ENCODE results near the gene ITPRIPL1. TPM values are rescaled to one million over a fixed set of nuclear protein-coding genes. Genes with fewer than 3 reads are reported as not detected.

Gene ITPRIPL1
- total and polyA plus RNA-seq, 10 donors, result 0.80 to 6.6 (median 3.6) TPM

DNA sequence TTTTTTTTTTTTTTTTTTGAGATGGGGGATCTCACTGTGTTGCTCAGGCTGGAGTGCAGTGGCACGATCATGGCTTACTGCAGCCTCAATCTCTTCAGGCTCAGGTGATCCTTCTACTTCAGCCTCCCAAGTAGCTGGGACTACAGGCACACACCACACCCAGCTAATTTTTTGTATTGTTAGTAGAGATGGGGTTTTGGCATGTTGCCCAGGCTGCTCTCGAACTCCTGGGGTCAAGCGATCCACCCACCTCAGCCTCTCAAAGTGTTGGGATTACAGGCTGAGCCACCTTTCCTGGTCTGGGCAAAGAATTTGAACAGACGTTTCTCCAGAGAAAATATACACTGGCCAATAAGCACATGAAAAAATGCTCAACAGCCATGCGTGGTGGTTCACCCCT, 16.9 kb upstream of the ITPRIPL1 start:
- Histone ChIP-seq H3K36me3 (peaks cover 0 to 14% (median 12%) of the 10 kb centered on the region in 6 donors), H3K27me3 (replicated peaks in 1 of 7) (no peaks in the 10 kb centered on the region), H3K4me3 (no peak overlapping the region), H3K27ac (no peak overlapping the region), H3K4me1 (peaks cover 17 to 42% (median 28%) of the 10 kb centered on the region in 6 donors), H3K9me3 (no peaks in the 10 kb centered on the region)
- WGBS, 5 donors, result 84 to 91% (median 87%) methylated on average over 4 to 5 of the region's 5 CpGs
- TF ChIP-seq POLR2AphosphoS5 (IDR thresholded peaks at IDR 0.05) (no peak), POLR2A (IDR thresholded peaks at IDR 0.05) (no peak)
- TF ChIP-seq, protein P1, sequence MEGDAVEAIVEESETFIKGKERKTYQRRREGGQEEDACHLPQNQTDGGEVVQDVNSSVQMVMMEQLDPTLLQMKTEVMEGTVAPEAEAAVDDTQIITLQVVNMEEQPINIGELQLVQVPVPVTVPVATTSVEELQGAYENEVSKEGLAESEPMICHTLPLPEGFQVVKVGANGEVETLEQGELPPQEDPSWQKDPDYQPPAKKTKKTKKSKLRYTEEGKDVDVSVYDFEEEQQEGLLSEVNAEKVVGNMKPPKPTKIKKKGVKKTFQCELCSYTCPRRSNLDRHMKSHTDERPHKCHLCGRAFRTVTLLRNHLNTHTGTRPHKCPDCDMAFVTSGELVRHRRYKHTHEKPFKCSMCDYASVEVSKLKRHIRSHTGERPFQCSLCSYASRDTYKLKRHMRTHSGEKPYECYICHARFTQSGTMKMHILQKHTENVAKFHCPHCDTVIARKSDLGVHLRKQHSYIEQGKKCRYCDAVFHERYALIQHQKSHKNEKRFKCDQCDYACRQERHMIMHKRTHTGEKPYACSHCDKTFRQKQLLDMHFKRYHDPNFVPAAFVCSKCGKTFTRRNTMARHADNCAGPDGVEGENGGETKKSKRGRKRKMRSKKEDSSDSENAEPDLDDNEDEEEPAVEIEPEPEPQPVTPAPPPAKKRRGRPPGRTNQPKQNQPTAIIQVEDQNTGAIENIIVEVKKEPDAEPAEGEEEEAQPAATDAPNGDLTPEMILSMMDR (IDR thresholded peaks at IDR 0.05 in 8 of 11, conservative IDR thresholded peaks at IDR 0.05 in 3 of 11), result no peak
- DNase-seq, result no peak
- intact Hi-C loops (cut with DNase I; ENCODE audit: low total_unique reads), result loop anchor here (10.0 kb wide), 1 partner anchor 207 kb away; no protein-coding TSS in a partner anchor

DNA sequence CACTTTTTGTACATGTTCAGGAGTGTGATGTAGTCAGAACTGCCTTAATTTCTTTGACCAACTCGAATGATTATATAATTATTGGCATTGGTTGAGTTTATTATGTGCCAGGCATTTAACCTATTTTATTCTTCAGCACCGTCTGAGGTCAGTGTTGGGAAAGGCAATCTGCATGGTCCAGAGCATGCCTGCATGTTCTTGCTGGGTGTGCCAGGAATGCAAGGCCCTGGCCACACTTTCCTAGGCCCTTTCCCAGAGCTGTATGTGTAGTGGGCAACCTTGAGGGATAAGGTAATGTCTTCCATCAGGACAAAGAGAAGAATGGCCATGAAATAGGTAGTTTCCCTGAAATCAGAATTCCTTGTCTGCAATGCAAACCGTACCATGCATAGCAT, 10.1 kb upstream of the ITPRIPL1 start:
- TF ChIP-seq POLR2AphosphoS5 (IDR thresholded peaks at IDR 0.05) (no peak), POLR2A (IDR thresholded peaks at IDR 0.05) (no peak)
- TF ChIP-seq, protein P1 (IDR thresholded peaks at IDR 0.05 in 8 of 11, conservative IDR thresholded peaks at IDR 0.05 in 3 of 11), result no peak

DNA sequence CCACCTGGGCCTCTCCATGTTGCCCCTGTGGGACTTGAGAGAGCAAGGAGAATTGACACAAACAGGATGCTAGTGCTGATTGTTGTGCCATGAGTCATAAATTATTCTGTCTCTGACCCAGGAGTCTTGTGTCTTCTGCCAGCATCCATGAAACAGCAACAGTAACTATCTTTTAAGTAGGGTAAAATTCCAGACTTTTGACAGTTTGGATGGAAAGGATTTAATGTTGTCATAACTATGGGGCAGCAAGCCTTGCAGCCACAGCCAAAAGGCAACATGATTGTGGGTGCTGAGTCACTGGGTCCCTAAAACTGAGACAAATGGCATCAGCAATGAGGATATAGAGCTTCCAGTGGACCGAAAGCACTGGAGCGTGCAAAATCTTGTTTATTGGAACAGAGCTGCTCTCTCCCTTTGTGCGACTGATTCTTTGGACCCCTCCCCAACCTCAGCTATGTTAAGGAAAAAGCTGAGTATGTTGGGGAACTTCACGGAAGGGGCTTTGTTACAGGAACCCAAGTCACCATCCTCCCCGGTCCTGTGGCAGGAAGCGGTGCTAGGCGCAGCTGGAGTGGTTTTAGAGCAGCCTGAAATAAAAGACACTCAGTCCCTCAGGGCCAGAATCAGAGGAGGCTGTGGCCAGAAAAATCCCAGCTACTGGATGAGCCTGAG, 9.6 kb upstream of the ITPRIPL1 start:
- no peaks in the 10 kb centered on the region for H3K36me3 ChIP-seq
- 20 to 29% (median 23%) methylated on average over 7 of the region's 7 CpGs for WGBS, 5 donors
- TF ChIP-seq POLR2A (IDR thresholded peaks at IDR 0.05) (no peak), POLR2AphosphoS5 (IDR thresholded peaks at IDR 0.05) (no peak)
- TF ChIP-seq, protein P1 (IDR thresholded peaks at IDR 0.05 in 8 of 11, conservative IDR thresholded peaks at IDR 0.05 in 3 of 11), result no peak
- H3K27me3 ChIP-seq (replicated peaks in 1 of 7), result no peaks in the 10 kb centered on the region
- no peaks in the 10 kb centered on the region for H3K9me3 ChIP-seq
- H3K4me1 ChIP-seq, result peaks cover 3 to 40% (median 24%) of the 10 kb centered on the region in 6 donors
- H3K4me3 ChIP-seq, result peak overlapping the region in 1 of 8 donors; percentile 23
- DNase-seq, result no peak
- intact Hi-C loops (cut with DNase I; ENCODE audit: low total_unique reads), result no loop called here
- peak overlapping the region in 4 of 8 donors; percentile 1 to 71 (median 58) for H3K27ac ChIP-seq

More for the DNA sequence above, 10.1 kb upstream of the ITPRIPL1 start:
- no peaks in the 10 kb centered on the region for H3K9me3 ChIP-seq
- H3K4me3 ChIP-seq, result no peak overlapping the region
- peaks cover 0 to 35% (median 19%) of the 10 kb centered on the region in 6 donors for H3K4me1 ChIP-seq
- peak overlapping the region in 3 of 8 donors; percentile 48 to 71 (median 67) for H3K27ac ChIP-seq
- no peak for DNase-seq
- no peaks in the 10 kb centered on the region for H3K27me3 ChIP-seq (replicated peaks in 1 of 7)
- H3K36me3 ChIP-seq, result no peaks in the 10 kb centered on the region
- WGBS, 5 donors, result 76 to 84% (median 80%) methylated on average over 3 of the region's 3 CpGs
- intact Hi-C loops (cut with DNase I; ENCODE audit: low total_unique reads), result no loop called here

DNA sequence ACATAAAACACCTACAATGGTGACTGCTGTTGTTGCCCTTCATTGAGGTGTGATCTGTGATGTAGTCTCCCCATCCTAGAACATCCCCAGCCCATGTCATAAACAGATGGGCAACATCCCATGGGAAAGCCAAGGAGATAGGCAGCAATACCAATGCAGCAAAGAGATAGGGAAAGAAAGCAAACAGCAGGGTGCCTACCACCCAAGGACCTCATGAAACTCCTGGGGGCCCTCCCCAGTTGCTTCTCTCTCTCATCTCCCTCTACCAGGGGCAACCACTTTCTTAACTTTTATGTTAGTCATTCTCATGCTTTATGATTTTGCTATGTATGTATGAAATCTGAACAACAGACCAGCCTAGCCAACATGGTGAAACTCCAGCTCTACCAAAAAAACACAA, 8.1 kb upstream of the ITPRIPL1 start:
- peaks cover 5 to 55% (median 36%) of the 10 kb centered on the region in 6 donors for H3K4me1 ChIP-seq
- peak overlapping the region in 1 of 8 donors; percentile 71 for H3K27ac ChIP-seq
- TF ChIP-seq, protein P1 (IDR thresholded peaks at IDR 0.05 in 8 of 11, conservative IDR thresholded peaks at IDR 0.05 in 3 of 11), result no peak
- TF ChIP-seq POLR2AphosphoS5 (IDR thresholded peaks at IDR 0.05) (no peak), POLR2A (IDR thresholded peaks at IDR 0.05) (no peak)
- no peaks in the 10 kb centered on the region for H3K36me3 ChIP-seq
- intact Hi-C loops (cut with DNase I; ENCODE audit: low total_unique reads), result no loop called here
- H3K27me3 ChIP-seq (replicated peaks in 1 of 7), result peaks cover 0 to 4% (median 0%) of the 10 kb centered on the region in 7 donors
- H3K9me3 ChIP-seq, result no peaks in the 10 kb centered on the region
- no peak for DNase-seq
- H3K4me3 ChIP-seq, result no peak overlapping the region
